ENCODE measurements around the gene EP400.
"Not testable (repeated sequence)": the region's sequence is repeated elsewhere in the genome, so short reads cannot be mapped to it uniquely, and the experiment has no call there.

Gene EP400

DNA sequence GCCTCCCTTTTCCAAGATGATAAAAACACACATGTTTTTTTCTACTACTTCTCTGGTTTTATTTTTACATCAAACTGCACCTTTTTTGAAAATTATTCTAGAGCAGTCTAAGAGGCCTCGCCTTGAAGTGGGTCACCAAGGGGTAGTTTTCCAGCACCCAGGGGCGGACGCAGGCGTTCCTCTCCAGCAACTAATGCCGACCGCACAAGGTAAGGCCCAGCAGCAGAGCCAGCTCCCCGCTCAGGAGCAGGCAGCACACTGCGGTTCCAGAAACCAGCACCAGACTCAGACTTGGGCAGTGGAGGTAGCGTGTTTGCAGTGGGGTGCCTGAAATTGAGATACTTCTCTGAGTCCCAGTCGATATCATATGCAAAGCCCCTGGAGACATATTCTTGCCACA, 31.6 kb downstream of the EP400 start:
- no peak for DNase-seq (ENCODE audit: low read depth, low spot score)
- no peak overlapping the region for H3K4me3 ChIP-seq (ENCODE audit: low read length)

DNA sequence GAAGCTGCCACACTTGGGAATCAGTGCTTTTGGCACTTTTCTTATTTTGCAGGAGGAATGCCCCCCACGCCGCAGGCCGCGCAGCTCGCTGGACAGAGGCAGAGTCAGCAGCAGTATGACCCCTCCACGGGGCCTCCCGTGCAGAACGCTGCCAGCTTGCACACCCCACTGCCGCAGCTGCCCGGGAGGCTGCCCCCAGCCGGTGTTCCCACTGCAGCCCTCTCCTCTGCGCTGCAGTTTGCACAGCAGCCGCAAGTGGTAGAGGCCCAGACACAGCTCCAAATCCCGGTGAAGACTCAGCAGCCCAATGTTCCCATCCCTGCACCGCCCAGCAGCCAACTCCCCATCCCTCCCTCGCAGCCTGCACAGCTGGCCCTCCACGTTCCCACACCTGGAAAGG, 32.3 kb downstream of the EP400 start:
- no peak overlapping the region for H3K4me3 ChIP-seq (ENCODE audit: low read length)
- no peak for DNase-seq (ENCODE audit: low read depth, low spot score)

DNA sequence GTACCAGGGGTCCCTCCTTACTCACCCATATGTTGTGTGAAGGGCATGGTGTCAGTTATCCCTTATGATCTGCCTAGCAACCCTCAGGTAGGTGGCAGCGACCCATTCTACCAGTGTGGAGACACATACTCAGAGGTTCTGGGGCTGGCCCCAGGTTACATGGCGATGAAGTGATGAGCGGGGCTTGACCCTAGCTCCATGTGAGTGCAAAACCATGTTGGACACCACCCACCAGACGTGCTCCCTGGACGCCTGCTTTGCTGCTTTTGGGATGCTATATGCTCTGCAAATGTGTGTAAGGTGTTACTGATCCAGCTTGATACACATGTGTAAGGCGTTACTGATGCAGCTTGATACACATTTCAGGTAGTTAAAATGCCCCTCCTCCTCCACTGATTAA, 33.3 kb downstream of the EP400 start:
- DNase-seq (ENCODE audit: low read depth, low spot score): no peak
- H3K4me3 ChIP-seq (ENCODE audit: low read length): no peak overlapping the region

DNA sequence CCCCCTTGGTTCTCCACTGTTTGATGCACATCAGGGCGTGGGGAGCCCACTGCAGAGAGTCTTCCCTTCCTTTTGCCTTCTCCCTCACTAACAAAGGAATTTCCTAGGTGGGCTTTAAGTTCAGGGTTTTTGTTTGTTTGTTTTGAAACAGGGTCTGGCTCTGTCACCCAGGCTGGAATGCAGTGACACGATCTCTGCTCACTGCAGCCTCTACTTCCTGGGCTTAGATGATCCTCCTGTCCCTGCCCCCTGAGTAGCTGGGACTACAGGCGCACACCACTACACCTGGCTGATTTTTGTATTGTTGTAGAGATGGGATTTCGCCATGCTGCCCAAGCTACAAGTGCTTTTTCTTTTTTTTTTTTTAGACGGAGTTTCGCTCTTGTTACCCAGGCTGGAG, 33.8 kb downstream of the EP400 start:
- H3K4me3 ChIP-seq (ENCODE audit: low read length): no peak overlapping the region

DNA sequence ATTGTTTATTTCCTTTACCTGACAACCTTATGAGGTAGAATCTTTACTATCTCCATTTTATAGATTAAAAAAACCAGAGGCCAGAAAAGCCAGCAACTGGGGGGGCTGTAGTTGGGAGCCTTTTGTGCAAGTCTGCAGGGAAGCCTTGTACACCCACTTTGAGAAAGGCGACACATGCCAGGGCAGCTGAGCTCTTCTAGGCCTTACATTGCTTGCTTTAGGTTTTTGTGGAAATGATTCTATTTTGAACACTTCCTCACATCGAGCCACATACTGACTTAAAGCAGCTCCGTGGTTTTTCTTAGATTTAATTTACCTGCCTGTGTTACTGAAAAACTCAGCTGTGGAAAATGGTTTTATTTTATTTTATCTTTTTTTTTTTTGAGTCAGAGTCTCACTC, 34.6 kb downstream of the EP400 start:
- no peak for DNase-seq (ENCODE audit: low read depth, low spot score)
- H3K4me3 ChIP-seq (ENCODE audit: low read length): no peak overlapping the region

More for the DNA sequence above, 33.8 kb downstream of the EP400 start:
- no peak for DNase-seq (ENCODE audit: low read depth, low spot score)

DNA sequence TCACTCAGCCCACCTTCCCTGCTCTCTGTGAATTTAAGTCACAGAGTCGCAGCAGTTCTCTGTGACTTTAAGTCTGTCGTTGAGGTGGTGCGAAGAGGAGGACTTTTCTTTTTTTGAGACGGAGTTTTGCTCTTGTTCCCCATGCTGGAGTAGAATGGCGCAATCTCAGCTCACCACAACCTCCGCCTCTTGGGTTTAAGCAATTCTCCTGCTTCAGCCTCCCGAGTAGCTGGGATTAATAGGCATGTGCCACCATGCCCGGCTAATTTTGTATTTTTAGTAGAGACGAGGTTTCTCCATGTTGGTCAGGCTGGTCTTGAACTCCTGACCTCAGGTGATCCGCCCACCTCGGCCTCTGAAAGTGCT, 35.8 kb downstream of the EP400 start:
- not testable (repeated sequence) for DNase-seq (ENCODE audit: low read depth, low spot score); H3K4me3 ChIP-seq (ENCODE audit: low read length)

DNA sequence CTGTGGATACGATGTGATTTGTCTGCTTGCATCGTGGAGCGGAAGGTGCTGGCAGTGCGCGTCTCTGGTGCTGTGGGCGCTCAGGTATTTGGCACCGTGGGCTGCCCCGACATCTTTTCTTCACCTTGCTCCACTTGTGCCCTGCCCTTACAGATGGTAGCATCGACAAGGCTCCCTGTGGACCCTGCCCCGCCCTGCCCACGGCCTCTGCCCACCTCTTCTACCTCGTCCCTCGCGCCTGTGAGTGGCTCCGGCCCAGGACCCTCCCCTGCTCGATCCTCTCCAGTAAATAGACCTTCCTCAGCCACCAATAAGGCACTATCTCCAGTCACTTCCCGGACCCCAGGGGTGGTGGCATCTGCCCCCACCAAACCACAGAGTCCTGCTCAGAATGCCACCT, 36.6 kb downstream of the EP400 start:
- no peak overlapping the region for H3K4me3 ChIP-seq (ENCODE audit: low read length)
- no peak for DNase-seq (ENCODE audit: low read depth, low spot score)

DNA sequence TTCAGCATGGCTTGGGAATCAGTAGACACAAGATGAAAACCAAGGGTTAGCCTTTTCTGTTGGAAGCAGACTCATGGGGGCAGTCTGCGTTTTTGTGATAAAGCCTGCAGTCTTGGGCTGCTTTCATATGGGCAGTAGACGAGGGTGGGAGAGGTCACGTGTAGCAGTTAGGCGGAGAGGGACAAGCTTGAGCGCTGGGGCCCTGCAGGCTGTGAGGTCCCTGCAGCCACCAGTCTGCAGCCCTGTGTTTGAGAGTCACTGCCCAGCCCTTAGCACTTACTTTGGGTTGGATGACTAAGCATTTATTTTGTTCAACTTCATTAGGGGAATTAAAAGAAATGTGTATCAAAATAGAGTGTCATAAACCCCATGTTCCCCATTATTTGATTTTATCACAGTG, 37.2 kb downstream of the EP400 start:
- H3K4me3 ChIP-seq (ENCODE audit: low read length): no peak overlapping the region
- DNase-seq (ENCODE audit: low read depth, low spot score): no peak

DNA sequence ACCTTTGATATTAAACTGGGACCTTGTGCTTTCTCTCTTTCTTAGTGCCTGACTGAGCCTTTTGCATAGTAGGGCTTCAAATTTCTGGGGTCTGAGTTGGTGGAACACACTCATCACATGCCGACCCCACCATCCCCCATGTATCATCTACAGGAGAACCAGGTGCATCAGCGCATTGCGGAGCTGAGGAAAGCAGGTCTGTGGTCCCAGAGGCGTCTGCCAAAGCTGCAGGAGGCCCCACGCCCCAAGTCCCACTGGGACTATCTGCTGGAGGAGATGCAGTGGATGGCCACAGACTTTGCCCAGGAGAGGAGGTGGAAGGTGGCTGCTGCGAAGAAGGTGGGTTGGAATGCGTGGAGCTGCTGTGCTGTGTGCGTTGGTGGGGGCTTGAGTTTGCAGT, 37.8 kb downstream of the EP400 start:
- DNase-seq (ENCODE audit: low read depth, low spot score): no peak
- no peak overlapping the region for H3K4me3 ChIP-seq (ENCODE audit: low read length)

DNA sequence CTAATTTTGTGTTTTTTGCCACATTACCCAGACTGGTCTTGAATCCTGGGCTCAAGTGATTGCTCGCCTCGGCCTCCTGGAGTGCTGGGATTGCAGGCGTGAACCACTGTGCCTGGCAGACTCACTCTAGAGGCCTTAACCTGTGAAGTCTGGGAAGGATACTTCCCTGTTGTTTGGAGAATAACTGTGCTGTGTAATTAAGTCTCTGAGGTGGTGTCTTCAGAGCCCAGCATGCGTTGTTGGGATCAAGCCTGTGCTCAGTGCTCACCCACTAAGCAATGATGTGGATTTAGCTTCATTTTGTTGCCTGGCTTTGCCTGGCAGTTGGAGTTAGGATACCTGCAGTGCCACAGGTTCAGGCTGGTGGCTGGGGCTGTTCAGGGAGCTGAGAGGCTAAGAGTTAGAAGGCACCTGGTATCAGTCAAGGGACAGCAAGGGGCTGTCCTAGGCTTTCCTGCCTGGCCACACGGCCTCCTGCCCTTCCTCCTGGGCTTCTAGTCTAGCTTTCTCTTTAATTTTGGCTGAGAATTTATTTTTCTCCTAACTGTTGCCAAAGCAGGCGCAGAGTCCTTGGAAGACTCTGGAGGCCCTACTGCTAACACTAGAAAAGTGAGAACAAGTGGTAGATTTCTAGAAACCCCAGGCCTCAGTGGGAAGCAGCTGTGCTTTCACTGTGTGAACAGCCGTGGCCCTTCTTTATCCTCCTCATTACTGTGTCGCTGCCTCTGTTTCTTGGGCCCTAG, 38.5 kb downstream of the EP400 start:
- H3K4me3 ChIP-seq (ENCODE audit: low read length): no peak overlapping the region
- no peak for DNase-seq (ENCODE audit: low read depth, low spot score)

DNA sequence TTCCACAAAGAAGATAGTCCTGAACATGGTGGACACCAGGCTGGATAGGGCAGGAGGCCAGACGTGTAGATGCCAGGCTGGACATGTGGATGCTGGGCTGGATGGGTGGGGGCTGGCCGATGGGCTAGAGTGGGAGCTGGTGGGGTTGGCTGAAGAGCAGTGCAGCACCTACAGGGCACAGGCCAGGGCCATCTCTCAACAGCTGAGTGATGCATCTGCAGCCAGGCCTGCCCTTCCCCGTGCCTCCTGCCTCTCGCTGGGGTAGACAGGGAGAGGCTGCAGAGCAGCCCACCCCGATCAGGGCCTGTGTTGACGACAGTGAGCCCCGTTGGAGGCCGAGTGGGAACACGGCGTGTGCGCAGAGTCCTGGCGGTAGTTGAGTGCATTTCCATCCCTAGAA, 39.3 kb downstream of the EP400 start:
- no peak overlapping the region for H3K4me3 ChIP-seq (ENCODE audit: low read length)
- no peak for DNase-seq (ENCODE audit: low read depth, low spot score)

DNA sequence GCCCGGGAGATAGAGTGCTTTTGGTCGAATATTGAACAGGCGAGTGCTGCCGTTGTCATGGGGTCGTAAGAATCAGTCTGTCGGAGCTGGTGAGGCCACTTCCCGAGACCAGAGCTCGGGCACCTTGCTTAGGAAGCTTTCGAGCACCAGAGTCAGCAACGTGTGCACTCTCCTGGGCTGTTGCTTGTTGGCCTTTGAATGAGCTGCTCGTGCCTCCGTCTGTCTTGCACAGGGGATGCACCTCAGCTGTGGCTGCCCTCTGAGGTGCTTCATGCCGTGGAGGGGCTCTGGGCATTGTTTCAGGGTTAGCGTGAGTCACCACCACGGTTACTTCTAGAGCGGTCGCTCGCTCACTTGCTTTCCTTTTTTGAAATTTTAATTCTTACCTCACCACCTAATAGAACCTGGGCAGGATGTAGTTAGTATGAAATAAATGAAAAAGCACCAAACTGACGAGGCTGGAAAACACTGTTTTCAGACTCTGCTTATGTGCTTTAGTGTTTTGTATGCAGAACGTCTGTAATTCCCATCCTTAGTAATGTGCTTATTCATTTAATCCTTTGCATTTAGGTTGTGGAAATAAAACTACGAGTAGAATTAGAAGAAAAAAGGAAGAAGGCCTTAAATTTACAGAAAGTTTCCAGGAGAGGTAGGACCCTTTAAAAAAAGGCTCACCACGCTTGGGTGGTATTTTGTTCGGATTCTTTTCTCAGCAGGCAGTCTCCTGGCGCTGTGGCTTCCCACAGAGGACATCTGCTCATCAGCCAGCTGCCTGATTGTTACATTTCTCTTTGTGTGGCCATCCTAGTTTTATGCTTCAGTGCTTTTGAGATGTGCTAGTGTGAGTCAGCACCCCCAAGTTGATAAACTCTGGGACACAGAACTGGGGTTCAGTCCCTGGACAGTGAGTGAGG, 40.6 kb downstream of the EP400 start:
- DNase-seq (ENCODE audit: low read depth, low spot score): no peak
- H3K4me3 ChIP-seq (ENCODE audit: low read length): no peak overlapping the region

DNA sequence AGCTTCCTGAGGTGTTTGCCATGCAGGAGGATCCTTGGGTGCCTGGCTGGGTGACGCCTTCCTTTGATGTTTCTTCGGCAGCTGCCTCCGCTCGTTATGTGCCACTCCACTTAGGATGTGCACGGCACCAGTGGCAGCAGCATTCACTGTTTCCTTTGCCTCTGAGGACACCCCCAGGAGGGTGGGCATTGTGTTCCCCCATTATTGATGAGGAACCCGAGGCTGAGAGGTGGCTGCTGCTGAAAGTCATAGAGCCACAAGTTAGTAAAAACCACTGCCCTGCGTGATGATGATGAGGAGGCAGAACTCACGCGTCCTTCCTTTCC, 41.2 kb downstream of the EP400 start:
- no peak overlapping the region for H3K4me3 ChIP-seq (ENCODE audit: low read length)
- no peak for DNase-seq (ENCODE audit: low read depth, low spot score)

DNA sequence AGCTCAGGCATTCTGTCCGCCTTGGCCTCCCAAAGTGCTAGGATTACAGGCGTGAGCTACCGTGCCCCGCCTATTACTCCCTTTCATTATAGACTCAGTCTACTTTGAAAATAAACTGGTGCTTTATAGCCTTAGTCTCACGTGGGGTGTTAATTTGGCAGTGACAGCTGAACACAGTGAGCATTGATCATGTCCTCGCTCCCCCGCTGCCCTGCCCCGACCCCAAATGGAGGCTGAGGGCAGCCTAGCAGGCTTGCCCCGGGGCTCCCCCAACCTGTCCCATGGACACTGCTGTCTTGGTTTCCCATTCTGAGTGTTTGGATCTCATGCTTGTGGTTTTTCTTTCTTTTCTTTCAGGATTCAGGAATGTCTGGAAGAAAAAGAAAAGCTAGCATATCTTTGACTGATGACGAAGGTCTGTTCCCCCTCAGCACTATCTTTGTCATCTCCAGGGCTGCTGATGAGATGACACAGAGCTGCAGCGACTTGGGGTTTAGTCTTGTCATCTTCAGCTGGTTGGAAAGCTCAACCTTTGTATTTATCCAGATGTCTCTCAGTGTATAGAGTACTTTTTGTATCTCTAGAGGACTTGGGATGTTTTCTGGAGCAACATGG, 42.2 kb downstream of the EP400 start:
- DNase-seq (ENCODE audit: low read depth, low spot score): no peak
- no peak overlapping the region for H3K4me3 ChIP-seq (ENCODE audit: low read length)

DNA sequence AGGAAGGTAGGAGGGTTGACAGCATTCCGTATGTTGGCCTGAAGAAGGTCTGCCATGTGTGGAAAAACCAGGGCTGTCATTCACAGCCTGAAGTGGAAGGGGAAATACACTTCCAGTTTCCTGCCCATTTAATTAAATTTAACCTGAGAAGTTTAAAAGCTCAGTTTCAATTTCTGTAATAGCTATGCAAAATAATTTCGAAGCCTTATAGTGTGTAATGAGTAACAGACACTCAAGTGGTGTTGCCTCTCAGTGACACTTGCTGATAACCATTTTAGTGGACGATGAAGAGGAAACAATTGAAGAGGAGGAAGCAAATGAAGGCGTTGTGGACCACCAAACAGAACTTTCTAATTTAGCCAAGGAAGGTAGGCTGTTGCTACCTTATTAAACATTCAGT, 44.8 kb downstream of the EP400 start:
- DNase-seq (ENCODE audit: low read depth, low spot score): no peak

DNA sequence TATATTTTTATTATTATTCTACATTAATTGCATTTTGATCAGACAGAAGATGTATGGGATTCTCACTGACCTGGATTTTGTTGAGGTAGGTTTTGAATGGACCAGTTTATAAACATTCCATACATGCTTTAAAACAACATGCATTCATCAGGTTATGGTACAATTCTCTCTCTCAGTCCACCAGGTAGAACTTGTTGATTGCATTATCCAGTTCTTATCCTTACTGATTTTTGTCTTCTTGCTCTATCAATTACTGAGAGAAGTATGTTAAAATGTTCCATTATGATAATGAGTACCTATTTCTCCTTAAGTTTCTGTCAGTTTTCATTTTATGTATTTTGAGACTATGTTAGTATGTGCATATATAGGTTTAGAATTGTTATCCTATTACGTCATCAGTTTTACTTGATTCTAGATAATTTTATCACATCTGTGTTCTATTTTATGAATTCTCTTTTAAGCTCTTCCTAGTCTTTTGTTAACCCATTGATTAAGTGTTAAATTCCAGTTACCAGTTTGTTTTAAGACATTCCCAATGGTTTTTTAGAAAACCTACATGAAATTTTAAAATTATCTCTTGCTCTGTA, 50.6 kb downstream of the EP400 start:
- H3K4me3 ChIP-seq (ENCODE audit: low read length): no peak overlapping the region
- DNase-seq (ENCODE audit: low read depth, low spot score): no peak

More for the DNA sequence above, 44.8 kb downstream of the EP400 start:
- H3K4me3 ChIP-seq (ENCODE audit: low read length): no peak overlapping the region

DNA sequence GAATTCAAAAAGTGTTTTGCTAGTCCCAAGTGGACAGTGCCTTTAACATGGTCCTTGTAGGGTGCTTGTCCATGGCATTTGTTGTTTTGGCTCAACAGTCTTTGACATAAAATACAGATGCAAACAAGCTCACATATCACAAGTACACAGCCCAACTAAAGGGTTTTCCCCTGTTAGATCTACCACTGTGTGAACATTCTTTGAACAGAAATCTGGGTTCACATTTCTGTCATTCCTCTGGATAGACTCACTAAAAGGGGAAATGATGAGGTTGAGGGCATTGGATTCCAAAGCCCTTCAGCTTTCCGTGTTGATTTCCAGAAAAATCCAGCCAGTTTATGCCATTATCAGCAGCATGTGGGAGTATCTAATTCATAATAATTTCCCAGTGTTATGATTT, 54.1 kb downstream of the EP400 start:
- H3K4me3 ChIP-seq (ENCODE audit: low read length): no peak overlapping the region
- DNase-seq (ENCODE audit: low read depth, low spot score): no peak

DNA sequence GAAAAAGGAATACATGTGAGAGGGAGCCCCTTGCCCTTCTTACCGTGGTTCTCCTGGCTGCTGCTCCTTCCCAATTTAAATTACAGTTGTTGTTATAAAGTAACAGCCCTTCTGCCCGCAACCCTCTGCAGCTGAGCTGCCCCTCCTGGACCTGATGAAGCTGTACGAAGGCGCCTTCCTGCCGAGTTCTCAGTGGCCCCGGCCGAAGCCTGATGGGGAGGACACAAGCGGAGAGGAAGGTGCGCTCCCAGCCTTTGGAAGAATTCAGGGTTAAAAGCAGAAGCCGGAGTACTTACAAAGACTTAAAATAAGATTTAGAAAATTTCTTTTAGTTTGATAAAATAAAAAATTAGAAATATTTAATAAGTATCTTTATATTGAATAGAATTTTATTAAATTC, 55.2 kb downstream of the EP400 start:
- DNase-seq (ENCODE audit: low read depth, low spot score): no peak
- H3K4me3 ChIP-seq (ENCODE audit: low read length): no peak overlapping the region

DNA sequence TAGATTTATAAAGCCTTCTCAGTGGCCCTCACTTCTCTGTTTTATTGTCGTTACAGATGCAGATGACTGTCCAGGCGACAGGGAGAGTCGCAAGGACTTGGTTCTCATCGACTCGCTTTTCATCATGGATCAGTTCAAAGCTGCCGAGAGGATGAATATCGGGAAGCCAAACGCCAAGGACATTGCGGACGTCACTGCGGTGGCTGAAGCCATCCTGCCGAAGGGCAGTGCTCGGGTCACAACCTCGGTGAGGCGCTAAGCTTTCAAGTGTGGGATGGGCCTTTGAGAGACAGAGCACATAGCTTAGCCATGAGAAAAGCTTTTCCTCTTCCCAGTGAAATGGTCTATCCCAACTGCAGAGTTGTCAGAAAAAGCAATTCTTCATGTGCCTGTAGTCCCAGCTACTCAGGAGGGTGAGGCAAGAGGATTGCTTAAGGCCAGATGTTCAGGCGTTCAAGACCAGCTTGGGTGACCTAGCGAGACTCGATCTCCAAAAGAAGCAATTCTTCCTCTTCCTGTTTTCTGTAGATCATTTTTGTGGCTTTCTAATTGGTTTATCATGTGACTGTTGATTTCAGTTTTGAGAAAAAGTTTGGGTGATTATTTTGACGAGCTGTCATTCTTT, 56.4 kb downstream of the EP400 start:
- no peak overlapping the region for H3K4me3 ChIP-seq (ENCODE audit: low read length)
- DNase-seq (ENCODE audit: low read depth, low spot score): no peak

DNA sequence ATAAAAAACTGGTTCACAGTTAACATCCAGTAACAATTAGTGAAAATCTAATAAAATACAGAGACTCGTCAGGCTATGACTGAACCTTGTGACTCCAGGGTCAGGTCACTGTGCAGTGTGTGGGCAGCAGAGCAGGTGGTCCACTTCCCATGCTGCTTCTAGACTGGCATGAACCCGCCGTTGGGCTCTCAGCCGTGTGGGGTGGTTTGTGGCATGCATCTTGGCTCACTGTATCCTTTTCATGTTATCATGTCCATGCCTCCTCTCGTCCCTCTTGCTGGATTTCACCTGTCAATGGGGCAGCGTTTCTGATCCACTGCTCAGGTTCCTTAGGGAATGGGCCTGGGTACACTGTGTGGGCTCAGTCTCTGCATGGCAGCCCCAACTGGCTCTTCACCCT, 57.3 kb downstream of the EP400 start:
- H3K4me3 ChIP-seq (ENCODE audit: low read length): no peak overlapping the region

More for the DNA sequence above, 57.3 kb downstream of the EP400 start:
- DNase-seq (ENCODE audit: low read depth, low spot score): no peak

Measured in Jurkat, Clone E6-1 (cell line).